Fibroblast of villous mesenchyme (primary cell): Measurements from ENCODE around the gene ACAN. TPM values are rescaled to one million over a fixed set of nuclear protein-coding genes. Genes with fewer than 3 reads are reported as not detected.

ENCODE experiments used
- DNase-seq: peaks from one replicate; pipeline ENCODE4 v3.0.0-alpha.2; 2010; ENCODE audit warnings: low read depth
- H3K4me3 ChIP-seq: 2 replicates; pipeline ENCODE4 v1.5.1; 2011; ENCODE audit warnings: low read depth, mild to moderate bottlenecking, low read length
- total RNA-seq: library from RNA; depleted of rRNA; stranded (reverse); fragments of >200 nt; gene quantifications from 2 replicates; pipeline ENCODE4 v1.2.3, GENCODE V29; 2012
- TF ChIP-seq, protein P1 (sequence below): IDR thresholded peaks from 2 replicates; pipeline ENCODE4 v1.5.1; 2012; ENCODE audit warnings: low read depth, mild to moderate bottlenecking, low read length; ENCODE audit not compliant: insufficient read depth

Gene ACAN
- total RNA-seq, 1 donor, result not detected

DNA sequence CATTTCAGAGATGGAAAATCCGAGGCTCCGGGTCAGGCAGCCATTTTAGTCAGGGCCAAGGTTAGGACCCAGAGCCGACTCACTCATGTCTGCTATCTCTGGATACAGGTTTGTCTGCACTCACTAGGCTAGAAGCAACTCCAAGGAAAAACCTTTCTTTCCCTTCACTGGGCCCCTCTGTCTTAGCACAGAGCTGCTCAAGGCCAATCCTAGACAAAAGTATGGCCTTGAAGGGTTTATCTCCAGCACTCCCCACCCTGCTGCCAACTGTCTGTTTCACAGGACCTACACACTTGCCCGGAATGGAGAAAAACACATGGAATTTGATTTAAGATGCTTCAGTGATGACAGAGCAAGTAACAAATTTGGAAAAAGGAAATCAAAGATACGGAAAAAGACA is 25.6 kb downstream of the ACAN start:
- no peak for DNase-seq
- TF ChIP-seq, protein P1, sequence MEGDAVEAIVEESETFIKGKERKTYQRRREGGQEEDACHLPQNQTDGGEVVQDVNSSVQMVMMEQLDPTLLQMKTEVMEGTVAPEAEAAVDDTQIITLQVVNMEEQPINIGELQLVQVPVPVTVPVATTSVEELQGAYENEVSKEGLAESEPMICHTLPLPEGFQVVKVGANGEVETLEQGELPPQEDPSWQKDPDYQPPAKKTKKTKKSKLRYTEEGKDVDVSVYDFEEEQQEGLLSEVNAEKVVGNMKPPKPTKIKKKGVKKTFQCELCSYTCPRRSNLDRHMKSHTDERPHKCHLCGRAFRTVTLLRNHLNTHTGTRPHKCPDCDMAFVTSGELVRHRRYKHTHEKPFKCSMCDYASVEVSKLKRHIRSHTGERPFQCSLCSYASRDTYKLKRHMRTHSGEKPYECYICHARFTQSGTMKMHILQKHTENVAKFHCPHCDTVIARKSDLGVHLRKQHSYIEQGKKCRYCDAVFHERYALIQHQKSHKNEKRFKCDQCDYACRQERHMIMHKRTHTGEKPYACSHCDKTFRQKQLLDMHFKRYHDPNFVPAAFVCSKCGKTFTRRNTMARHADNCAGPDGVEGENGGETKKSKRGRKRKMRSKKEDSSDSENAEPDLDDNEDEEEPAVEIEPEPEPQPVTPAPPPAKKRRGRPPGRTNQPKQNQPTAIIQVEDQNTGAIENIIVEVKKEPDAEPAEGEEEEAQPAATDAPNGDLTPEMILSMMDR, result no peak

DNA sequence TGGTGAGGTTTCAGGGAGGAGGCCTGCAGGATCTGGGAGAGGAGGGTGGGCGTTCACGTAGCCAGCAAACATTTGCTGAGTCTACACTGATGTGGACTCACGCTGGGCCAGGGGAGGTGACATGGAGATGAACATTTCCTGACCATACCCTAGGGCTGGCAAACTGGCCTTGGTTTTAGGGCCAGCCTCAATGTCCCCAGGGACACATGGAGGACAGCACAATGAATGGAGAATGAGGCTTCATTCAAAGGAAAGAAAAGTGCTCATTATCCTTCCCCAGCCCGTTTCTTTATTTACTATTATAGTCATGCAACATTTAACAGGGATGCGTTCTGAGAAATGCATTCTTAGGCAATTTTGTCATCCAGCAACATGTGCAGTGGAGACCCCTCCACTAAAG is 26.8 kb downstream of the ACAN start:
- TF ChIP-seq, protein P1, result no peak
- no peak for DNase-seq
- no peak overlapping the region for H3K4me3 ChIP-seq

More for the DNA sequence above, 25.6 kb downstream of the ACAN start:
- H3K4me3 ChIP-seq, result no peak overlapping the region

DNA sequence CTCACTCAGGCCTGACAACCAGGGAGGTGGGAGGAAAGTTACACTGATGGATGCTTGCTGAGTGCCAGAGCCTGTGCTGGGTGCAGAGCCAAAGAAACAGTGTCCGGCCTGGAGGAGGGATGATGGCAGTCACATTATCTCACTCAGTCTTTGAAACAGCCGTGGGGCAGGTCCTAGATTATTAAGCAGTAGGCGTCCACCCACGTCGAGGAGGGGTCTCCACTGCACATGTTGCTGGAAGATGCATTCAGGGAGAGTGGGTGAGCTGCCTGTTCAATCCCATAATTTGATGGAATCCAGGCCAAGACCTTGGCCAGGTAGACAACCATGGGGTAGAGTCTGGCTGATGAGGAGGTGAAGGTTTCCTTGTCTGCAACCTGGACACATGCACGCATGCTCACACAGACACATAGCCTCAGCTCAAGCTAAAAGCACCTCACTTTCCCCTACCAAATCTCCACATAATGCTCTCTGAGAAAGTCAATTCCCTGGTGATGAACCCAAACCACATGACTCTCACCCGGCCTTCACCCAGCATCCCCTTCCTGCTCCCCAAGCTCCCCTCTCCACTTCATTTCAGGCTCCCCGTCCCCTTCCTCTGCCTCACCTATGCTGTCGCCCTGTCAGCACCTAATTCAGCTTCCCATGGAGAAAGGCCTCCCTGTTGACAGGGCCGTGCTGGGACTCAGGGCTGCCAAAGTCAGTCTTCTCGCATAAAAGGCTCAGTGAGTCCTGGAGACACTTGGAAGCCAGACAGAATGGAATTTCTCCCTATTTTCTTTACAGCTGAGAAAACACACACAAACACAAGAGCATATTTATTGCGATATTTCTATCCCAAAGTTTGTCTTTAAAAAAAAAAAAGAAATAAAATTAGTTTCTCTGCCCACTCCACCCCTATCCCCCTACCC is 29.8 kb downstream of the ACAN start:
- TF ChIP-seq, protein P1, result no peak
- no peak for DNase-seq
- H3K4me3 ChIP-seq, result no peak overlapping the region

DNA sequence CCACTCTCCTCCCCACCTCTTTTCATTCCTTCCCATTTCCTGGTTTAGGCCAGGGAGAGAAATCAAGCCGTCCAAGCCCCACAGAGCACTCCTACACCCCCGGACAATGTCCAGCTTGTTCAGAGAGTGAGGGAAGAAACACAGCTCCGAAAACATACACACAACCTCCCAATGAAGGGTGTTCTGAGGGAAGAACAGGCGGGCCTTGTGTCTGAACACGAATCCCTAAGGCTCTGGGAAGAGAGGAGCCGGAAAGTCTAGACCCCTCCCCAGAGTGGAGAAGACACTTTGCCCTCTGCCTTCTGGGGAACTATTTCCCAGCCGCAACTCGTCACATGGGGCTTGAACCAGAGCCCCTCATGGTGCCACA is 30.5 kb downstream of the ACAN start:
- no peak overlapping the region for H3K4me3 ChIP-seq
- TF ChIP-seq, protein P1, result no peak
- no peak for DNase-seq

DNA sequence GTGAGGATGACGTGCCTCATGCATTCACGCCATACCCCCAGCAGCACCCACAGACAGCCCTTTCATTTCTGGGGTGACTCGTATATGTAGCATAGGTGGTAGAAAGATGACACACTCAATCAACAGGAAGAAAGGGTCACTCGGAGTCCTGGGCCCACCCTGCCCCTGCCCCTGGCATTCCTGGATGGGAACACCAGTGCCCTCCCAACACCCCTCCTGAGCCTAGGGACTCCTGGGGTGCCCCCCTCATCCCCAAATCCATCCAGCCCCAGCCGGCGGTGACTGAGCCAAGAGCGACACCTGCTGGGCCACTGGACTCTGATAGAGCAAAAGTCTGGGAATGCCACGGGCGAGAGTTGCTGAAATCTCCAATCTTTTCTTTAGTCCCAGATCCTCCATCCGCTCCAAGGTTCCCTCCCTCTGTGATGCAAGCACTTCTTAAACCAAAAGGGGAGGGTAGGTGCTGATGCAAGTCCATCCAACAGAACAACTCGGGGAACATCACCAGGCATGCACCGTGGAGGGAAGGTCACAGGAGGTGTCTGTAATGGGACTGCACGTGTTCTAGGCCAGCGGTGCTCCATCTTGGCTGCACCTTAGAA is 31.1 kb downstream of the ACAN start:
- TF ChIP-seq, protein P1, result peak; percentile 74
- DNase-seq, result peak; percentile 39
- no peak overlapping the region for H3K4me3 ChIP-seq

DNA sequence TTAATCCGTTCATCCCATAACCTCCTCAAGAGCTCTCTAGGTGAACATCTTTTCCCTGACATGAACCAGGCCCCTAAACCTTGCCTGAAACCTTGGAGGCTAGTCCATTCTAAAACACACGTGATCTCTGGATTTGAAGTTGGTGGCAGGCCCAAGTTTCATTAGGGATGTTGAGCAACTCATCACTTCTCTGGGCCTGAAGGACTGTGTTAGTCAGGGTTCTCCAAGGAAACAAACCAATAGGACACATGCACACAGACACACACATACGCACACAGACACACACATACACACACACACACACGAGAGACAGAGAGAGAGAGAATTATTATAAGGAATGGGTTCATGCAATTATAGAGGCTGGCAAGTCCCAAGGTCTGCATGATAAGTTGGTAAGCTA is 31.9 kb downstream of the ACAN start:
- H3K4me3 ChIP-seq, result no peak overlapping the region
- TF ChIP-seq, protein P1, result no peak
- DNase-seq, result no peak
